Panc1 (cell line): ENCODE measurements around the gene IGFL3. TPM values are rescaled to one million over a fixed set of nuclear protein-coding genes. Genes with fewer than 3 reads are reported as not detected.

Source experiments
- ATAC-seq: fragments of 200-7000 bp; cut with Tn5 transposase; 2 replicates; pipeline ENCODE4 v1.9.1; 2020; ENCODE audit warnings: mild to moderate bottlenecking, moderate library complexity
- BruUV-seq: library from RNA; stranded (reverse); fragments of 400-500 nt; replicated peaks from 2 replicates; lab custom pipeline; 2021; lab: Mats Ljungman, UMichigan
- CTCF ChIA-PET: fragments of 300-600 bp; sonication (Branson Sonifier 250); formaldehyde crosslinking; loops from one replicate; lab custom pipeline; 2022; ENCODE audit warnings: antibody characterized with exemption; lab: Charles Lee
- POLR2A ChIA-PET: fragments of 300-600 bp; sonication (Branson Sonifier 250); formaldehyde crosslinking; loops from one replicate; lab custom pipeline; 2022; ENCODE audit warnings: antibody characterized with exemption; lab: Charles Lee
- DNase-seq: peaks from one replicate; pipeline ENCODE4 v3.0.0-alpha.2; 2010; ENCODE audit warnings: low read depth, low spot score
- H3K27ac ChIP-seq: 2 replicates; pipeline ENCODE4 v1.5.1; 2011; ENCODE audit warnings: mild to moderate bottlenecking, low read length, inconsistent platforms
- H3K27me3 ChIP-seq: fragments of 200-500 bp; sonication (Bioruptor generic); 2 replicates; pipeline ENCODE4 v1.6.0; 2014; ENCODE audit warnings: low read length, inconsistent platforms; ENCODE audit not compliant: control insufficient read depth, insufficient read depth
- H3K36me3 ChIP-seq: fragments of 200-500 bp; sonication (Bioruptor generic); 2 replicates; pipeline ENCODE4 v1.5.1; 2014; ENCODE audit warnings: inconsistent platforms, mild to moderate bottlenecking, low read length, moderate library complexity; ENCODE audit not compliant: control insufficient read depth, insufficient read depth
- H3K4me1 ChIP-seq: 2 replicates; pipeline ENCODE4 v1.5.1; 2011; ENCODE audit warnings: inconsistent platforms, mild to moderate bottlenecking, low read length, moderate library complexity; ENCODE audit not compliant: control insufficient read depth, insufficient read depth
- H3K4me3 ChIP-seq, 2 experiments: 2 replicates each; pipeline ENCODE4 v1.5.1; 2011 to 2012; ENCODE audit warnings: low read depth in 2 of 2, low read length in 2 of 2, mild to moderate bottlenecking in 2 of 2, inconsistent platforms in 1 of 2, moderate library complexity in 1 of 2
- H3K9me3 ChIP-seq: fragments of 200-500 bp; sonication (Bioruptor generic); 2 replicates; pipeline ENCODE4 v1.5.1; 2014; ENCODE audit warnings: low read depth, mild to moderate bottlenecking, inconsistent platforms, low read length, moderate library complexity; ENCODE audit not compliant: control insufficient read depth, insufficient read depth
- POLR2AphosphoS5 ChIP-seq: IDR thresholded peaks from 2 replicates; pipeline ENCODE4 v1.6.1; 2012; ENCODE audit warnings: mild to moderate bottlenecking, low read depth, low read length, moderate library complexity
- SIN3A ChIP-seq: IDR thresholded peaks from 2 replicates; pipeline ENCODE4 v1.6.1; 2012; ENCODE audit warnings: low read depth, mild to moderate bottlenecking, low read length, moderate library complexity, borderline replicate concordance; ENCODE audit not compliant: insufficient read depth
- TCF7L2 ChIP-seq: IDR thresholded peaks from 2 replicates; pipeline ENCODE4 v1.6.1; 2011; ENCODE audit warnings: mild to moderate bottlenecking, low read depth, low read length, inconsistent platforms
- in situ Hi-C: cut with HindIII; loops from 2 replicates; pipeline ENCODE4 v1.10.0; 2016; ENCODE audit warnings: low sequenced_read_pairs, low pct_unique_long_range_greater_than_20kb
- intact Hi-C: fragments of 100-400 bp; cut with micrococcal nuclease; formaldehyde crosslinking; loops from one replicate; pipeline ENCODE4 v1.10.0; 2022; ENCODE audit not compliant: unreplicated experiment
- total RNA-seq: library from RNA; stranded (reverse); gene quantifications from one replicate; pipeline ENCODE4 v1.2.1, GENCODE V29; 2021; ENCODE audit not compliant: unreplicated experiment
- TF ChIP-seq, protein P1 (sequence below), 2 experiments: IDR thresholded peaks; 2 replicates each; pipeline ENCODE4 v1.6.1; 2011 to 2012; ENCODE audit warnings: low read depth in 2 of 2, control low read depth in 1 of 2, low read length in 1 of 2, mild to moderate bottlenecking in 1 of 2, moderate library complexity in 1 of 2; ENCODE audit not compliant: insufficient read depth in 1 of 2
- TF ChIP-seq, protein P2 (sequence below): fragments of 450-650 bp; IDR thresholded peaks from 2 replicates; pipeline ENCODE4 v1.5.1; 2017; ENCODE audit warnings: mild to moderate bottlenecking

IGFL3 gene
- total RNA-seq, 1 experiment from 2014 or later = not detected

DNA sequence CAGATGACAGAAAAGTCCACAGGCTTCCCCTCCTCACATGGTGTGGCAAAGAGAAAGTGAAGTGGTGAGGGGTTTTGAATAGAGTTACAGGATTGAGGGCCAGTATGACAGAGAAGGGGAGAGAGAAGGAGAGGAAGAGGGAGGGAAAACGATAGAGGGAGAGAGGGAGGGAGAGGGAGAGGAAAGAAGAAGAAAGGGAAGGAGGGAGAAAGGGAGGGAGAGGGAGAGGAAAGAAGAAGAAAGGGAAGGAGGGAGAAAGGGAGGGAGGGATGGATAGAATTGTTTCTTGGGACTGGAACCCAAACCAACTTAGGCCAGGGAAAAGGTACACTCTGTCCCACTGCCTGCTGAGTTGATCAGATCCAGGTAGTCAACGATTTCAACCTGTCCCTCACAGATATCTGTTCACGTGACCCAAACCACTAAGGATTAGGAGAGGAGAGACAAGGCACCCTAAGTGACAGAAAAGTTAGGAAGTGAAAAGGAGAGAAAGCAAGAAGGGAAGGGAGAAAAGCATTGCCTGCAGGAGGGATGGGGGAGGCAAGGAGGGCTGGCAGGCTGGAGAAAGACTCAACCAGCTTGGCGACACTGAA is 8.1 kb upstream of the IGFL3 start:
- intact Hi-C loops (no loop called here), in situ Hi-C loops (no loop called here)
- TF ChIP-seq, protein P1, sequence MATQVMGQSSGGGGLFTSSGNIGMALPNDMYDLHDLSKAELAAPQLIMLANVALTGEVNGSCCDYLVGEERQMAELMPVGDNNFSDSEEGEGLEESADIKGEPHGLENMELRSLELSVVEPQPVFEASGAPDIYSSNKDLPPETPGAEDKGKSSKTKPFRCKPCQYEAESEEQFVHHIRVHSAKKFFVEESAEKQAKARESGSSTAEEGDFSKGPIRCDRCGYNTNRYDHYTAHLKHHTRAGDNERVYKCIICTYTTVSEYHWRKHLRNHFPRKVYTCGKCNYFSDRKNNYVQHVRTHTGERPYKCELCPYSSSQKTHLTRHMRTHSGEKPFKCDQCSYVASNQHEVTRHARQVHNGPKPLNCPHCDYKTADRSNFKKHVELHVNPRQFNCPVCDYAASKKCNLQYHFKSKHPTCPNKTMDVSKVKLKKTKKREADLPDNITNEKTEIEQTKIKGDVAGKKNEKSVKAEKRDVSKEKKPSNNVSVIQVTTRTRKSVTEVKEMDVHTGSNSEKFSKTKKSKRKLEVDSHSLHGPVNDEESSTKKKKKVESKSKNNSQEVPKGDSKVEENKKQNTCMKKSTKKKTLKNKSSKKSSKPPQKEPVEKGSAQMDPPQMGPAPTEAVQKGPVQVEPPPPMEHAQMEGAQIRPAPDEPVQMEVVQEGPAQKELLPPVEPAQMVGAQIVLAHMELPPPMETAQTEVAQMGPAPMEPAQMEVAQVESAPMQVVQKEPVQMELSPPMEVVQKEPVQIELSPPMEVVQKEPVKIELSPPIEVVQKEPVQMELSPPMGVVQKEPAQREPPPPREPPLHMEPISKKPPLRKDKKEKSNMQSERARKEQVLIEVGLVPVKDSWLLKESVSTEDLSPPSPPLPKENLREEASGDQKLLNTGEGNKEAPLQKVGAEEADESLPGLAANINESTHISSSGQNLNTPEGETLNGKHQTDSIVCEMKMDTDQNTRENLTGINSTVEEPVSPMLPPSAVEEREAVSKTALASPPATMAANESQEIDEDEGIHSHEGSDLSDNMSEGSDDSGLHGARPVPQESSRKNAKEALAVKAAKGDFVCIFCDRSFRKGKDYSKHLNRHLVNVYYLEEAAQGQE (IDR thresholded peaks at IDR 0.05; ENCODE audit: insufficient read depth in 1 of 2, low read depth in 2 of 2, low read length in 1 of 2) = no peak
- TF ChIP-seq SIN3A = no peak
- TF ChIP-seq TCF7L2 = no peak
- TF ChIP-seq, protein P2, sequence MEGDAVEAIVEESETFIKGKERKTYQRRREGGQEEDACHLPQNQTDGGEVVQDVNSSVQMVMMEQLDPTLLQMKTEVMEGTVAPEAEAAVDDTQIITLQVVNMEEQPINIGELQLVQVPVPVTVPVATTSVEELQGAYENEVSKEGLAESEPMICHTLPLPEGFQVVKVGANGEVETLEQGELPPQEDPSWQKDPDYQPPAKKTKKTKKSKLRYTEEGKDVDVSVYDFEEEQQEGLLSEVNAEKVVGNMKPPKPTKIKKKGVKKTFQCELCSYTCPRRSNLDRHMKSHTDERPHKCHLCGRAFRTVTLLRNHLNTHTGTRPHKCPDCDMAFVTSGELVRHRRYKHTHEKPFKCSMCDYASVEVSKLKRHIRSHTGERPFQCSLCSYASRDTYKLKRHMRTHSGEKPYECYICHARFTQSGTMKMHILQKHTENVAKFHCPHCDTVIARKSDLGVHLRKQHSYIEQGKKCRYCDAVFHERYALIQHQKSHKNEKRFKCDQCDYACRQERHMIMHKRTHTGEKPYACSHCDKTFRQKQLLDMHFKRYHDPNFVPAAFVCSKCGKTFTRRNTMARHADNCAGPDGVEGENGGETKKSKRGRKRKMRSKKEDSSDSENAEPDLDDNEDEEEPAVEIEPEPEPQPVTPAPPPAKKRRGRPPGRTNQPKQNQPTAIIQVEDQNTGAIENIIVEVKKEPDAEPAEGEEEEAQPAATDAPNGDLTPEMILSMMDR = no peak
- TF ChIP-seq POLR2AphosphoS5 = no peak
- ChIA-PET CTCF (no interaction called here), POLR2A (no interaction called here)
- Histone ChIP-seq H3K4me3 (no peak overlapping the region; a peak in 1 of 4 replicates), H3K9me3 (no peaks in the 10 kb centered on the region), H3K36me3 (no peaks in the 10 kb centered on the region), H3K27me3 (peaks cover 2% of the 10 kb centered on the region; the same call in 1 of the 2 replicates), H3K4me1 (no peaks in the 10 kb centered on the region), H3K27ac (no peak overlapping the region)
- DNase-seq = no peak
- no TSS peak for BruUV-seq
- no peak for ATAC-seq

DNA sequence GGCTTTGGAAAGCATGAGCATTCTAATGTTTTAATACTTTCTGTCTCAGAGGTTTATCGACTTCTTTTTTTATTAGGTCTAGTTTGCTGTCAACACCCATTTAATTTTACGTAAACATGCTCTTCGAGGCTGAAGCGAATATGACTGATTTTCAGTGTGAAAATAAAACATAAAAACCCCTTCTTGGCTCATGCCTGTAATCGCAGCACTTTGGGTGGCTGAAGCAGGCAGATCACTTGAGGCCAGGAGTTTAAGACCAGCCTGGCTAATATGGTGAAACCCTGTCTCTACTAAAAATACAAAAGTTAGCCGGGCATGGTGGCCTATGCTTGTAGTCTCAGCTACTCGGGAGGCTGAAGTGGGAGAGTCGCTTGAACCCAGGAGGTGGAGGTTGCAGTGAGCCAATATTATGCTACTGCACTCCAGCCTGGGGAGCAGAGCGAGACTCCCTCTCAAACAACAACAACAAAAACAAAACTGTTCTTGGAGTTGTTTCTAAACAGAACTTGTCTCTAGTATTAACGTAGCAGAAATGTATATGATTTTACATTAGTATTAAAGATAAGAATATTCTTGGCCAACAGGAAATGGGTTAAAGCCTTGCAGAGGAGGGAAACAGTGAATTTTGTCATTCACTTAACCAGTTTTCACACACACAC is 7.1 kb upstream of the IGFL3 start:
- ChIA-PET POLR2A (no interaction called here), CTCF (no interaction called here)
- ATAC-seq = no peak
- Histone ChIP-seq H3K27ac (no peak overlapping the region), H3K4me3 (no peak overlapping the region), H3K9me3 (no peaks in the 10 kb centered on the region), H3K27me3 (peaks cover 2% of the 10 kb centered on the region; the same call in 1 of the 2 replicates), H3K4me1 (no peaks in the 10 kb centered on the region), H3K36me3 (no peaks in the 10 kb centered on the region)
- intact Hi-C loops (no loop called here), in situ Hi-C loops (no loop called here)
- no TSS peak for BruUV-seq
- TF ChIP-seq, protein P1 (IDR thresholded peaks at IDR 0.05; ENCODE audit: insufficient read depth in 1 of 2, low read depth in 2 of 2, low read length in 1 of 2) = no peak
- TF ChIP-seq SIN3A = no peak
- no peak for TF ChIP-seq POLR2AphosphoS5
- no peak for TF ChIP-seq TCF7L2
- TF ChIP-seq, protein P2 = no peak
- DNase-seq = no peak
